Uterus (tissue), 2 donors: ENCODE data around the gene FEV.

Experiments
- POLR2A ChIP-seq, 2 donors: fragments of 450-650 bp; IDR thresholded peaks; one replicate each; pipeline ENCODE4 v1.6.1; 2016; ENCODE audit warnings: antibody characterized with exemption in 2 of 2, mild to moderate bottlenecking in 1 of 2, moderate library complexity in 1 of 2
- TF ChIP-seq, protein P1 (sequence below), 4 experiments: fragments of 200-600 bp in 2 of 4; fragments of 450-650 bp in 2 of 4; sonication (generic) in 2 of 4; IDR thresholded peaks; one replicate each; pipeline ENCODE4 v1.5.1; 2016 to 2019; ENCODE audit warnings: antibody characterized with exemption in 4 of 4, mild to moderate bottlenecking in 2 of 4, moderate library complexity in 1 of 4

DNA sequence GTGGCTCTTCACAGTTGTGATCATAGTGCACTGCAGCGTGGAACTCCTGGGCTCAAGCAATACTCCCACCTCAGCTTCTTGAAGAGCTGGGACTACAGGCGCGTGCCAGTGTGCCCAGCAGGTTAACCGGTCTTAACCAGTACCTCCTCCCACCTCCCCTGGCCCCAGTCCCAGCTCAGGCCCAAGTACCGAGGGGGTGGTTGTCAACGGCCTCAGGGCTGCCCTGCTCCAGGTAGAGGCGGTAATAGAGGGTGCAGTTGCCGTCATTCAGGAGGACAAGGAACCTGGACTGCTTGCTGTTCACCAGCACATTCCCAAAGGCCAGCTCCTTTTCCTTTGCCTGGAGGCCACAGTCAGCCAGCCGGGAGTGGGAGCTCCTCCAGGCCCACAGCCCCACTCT, 36.6 kb upstream of the FEV start:
- TF ChIP-seq, protein P1, sequence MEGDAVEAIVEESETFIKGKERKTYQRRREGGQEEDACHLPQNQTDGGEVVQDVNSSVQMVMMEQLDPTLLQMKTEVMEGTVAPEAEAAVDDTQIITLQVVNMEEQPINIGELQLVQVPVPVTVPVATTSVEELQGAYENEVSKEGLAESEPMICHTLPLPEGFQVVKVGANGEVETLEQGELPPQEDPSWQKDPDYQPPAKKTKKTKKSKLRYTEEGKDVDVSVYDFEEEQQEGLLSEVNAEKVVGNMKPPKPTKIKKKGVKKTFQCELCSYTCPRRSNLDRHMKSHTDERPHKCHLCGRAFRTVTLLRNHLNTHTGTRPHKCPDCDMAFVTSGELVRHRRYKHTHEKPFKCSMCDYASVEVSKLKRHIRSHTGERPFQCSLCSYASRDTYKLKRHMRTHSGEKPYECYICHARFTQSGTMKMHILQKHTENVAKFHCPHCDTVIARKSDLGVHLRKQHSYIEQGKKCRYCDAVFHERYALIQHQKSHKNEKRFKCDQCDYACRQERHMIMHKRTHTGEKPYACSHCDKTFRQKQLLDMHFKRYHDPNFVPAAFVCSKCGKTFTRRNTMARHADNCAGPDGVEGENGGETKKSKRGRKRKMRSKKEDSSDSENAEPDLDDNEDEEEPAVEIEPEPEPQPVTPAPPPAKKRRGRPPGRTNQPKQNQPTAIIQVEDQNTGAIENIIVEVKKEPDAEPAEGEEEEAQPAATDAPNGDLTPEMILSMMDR (IDR thresholded peaks at IDR 0.05): no peak
- TF ChIP-seq POLR2A (IDR thresholded peaks at IDR 0.05): no peak
